Measurements from ENCODE around the gene VPS41.
A peak's percentile ranks its signal among the peaks of the same experiment; 100 is the strongest.

Gene VPS41

GRCh38 chr7:38756521-38756920, 152.5 kb downstream of the VPS41 start:
- no peak for TF ChIP-seq CTCF (IDR thresholded peaks at IDR 0.05; ENCODE audit: low read depth, low read length)
- no peak for DNase-seq (ENCODE audit: extremely low read depth, low read depth)

- no peak for TF ChIP-seq CTCF (IDR thresholded peaks at IDR 0.05; ENCODE audit: low read depth, low read length)
- no peak for DNase-seq (ENCODE audit: extremely low read depth, low read depth)
Observed at GRCh38 chr7:38753347-38753746, 155.6 kb downstream of the VPS41 start.

DNA sequence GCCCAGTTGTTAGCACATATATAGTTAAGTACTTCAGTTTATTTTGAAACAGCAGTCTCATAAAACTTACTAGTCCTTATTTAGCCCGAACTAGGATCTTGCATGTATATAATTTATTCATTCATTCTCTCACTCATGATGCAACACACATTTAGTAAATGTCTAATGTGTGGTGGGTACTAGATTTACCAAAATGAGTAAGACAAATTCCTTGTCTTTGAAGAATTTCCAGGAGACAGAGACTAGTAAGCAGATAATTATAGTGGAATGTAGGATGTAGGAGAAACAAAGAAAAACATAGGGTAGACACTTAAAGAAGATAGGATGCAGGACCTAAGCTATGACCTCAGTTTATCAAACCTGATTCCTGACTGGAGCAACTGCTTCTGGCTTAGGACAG, 157.6 kb downstream of the VPS41 start:
- no peak for TF ChIP-seq CTCF (IDR thresholded peaks at IDR 0.05; ENCODE audit: low read depth, low read length)
- no peak for DNase-seq (ENCODE audit: extremely low read depth, low read depth)

- DNase-seq (ENCODE audit: extremely low read depth, low read depth) = no peak
- peak; percentile 43 for TF ChIP-seq CTCF (IDR thresholded peaks at IDR 0.05; ENCODE audit: low read depth, low read length)
Observed at GRCh38 chr7:38748056-38748610, 160.9 kb downstream of the VPS41 start.

DNA sequence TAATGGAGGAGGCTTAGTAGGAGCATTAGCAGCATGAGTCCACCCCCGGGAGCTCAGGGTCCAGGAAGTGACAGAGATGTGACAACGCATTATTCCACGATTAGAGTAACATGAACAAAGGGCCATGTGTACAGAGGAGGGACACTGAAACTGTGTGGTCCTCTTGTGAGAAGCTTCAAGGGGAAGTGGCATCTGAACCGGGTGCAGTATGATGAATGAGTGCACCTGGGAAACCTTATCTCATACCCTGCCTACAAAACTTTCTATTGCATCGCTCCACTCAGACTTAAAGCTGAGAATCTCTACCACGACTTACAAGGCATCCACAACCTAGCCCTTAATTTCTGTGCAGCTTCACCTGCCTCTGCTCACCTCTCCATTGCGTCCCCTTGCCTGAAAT, 162.6 kb downstream of the VPS41 start:
- DNase-seq (ENCODE audit: extremely low read depth, low read depth) = no peak
- TF ChIP-seq CTCF (IDR thresholded peaks at IDR 0.05; ENCODE audit: low read depth, low read length) = no peak

DNA sequence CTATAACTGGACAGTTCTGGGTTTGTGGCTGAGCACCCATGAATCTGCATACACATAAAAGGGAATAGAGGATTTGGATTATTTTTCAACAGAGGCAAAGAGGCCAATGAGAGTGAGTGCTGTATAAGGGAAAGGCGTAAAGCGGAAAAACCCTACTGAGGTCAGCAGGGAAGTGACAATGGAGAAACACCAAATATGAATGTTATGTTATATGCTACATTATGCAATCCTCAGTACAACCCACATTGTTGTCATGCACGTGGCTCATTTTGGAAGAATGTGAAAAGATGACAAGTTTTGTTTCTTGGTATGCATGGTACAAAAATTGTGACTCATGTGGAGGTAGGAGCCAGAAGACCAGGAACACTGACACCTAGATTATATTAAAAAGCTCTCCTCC, 164.2 kb downstream of the VPS41 start:
- TF ChIP-seq CTCF (IDR thresholded peaks at IDR 0.05; ENCODE audit: low read depth, low read length) = no peak
- no peak for DNase-seq (ENCODE audit: extremely low read depth, low read depth)

- TF ChIP-seq CTCF (IDR thresholded peaks at IDR 0.05; ENCODE audit: low read depth, low read length) = no peak
- no peak for DNase-seq (ENCODE audit: extremely low read depth, low read depth)
Observed at GRCh38 chr7:38743899-38744298, 165.1 kb downstream of the VPS41 start.
